Effector memory CD8-positive, alpha-beta T cell (primary cell): ENCODE measurements around the gene GABBR2.

Source experiments
- ATAC-seq: fragments of 150-1000 bp; cut with Tn5 transposase; replicated peaks from 2 replicates; pipeline ENCODE4 v1.10.0; 2021; ENCODE audit warnings: mild to moderate bottlenecking, moderate library complexity
- DNase-seq, 3 experiments: peaks; one replicate each; pipeline ENCODE4 v3.0.0; 2021
- H3K27ac Mint-ChIP-seq, 2 donors: one replicate each; pipeline ENCODE4 v1.8.0; 2022; ENCODE audit warnings: mild to moderate bottlenecking in 2 of 2, mixed read lengths in 2 of 2, moderate library complexity in 2 of 2
- H3K27me3 Mint-ChIP-seq, 2 donors: one replicate each; pipeline ENCODE4 v1.8.0; 2022; ENCODE audit warnings: mixed read lengths in 2 of 2
- H3K36me3 Mint-ChIP-seq: one replicate; pipeline ENCODE4 v1.8.0; 2022; ENCODE audit warnings: mild to moderate bottlenecking, moderate library complexity, mixed read lengths; ENCODE audit not compliant: insufficient read depth
- H3K4me1 Mint-ChIP-seq, 2 donors: one replicate each; pipeline ENCODE4 v1.8.0; 2022; ENCODE audit warnings: low read depth in 2 of 2, mixed read lengths in 2 of 2
- H3K4me3 Mint-ChIP-seq, 2 donors: one replicate each; pipeline ENCODE4 v1.8.0; 2022; ENCODE audit warnings: mild to moderate bottlenecking in 2 of 2, mixed read lengths in 2 of 2, moderate library complexity in 2 of 2
- H3K9me3 Mint-ChIP-seq, 2 donors: one replicate each; pipeline ENCODE4 v1.8.0; 2022; ENCODE audit warnings: mixed read lengths in 2 of 2

GABBR2 gene

GRCh38 chr9:98625728-98626127 is 83.0 kb downstream of the GABBR2 start:
- DNase-seq (no peak), ATAC-seq (no peak)
- H3K4me3 Mint-ChIP-seq: no peak overlapping the region
- no peaks in the 10 kb centered on the region for H3K9me3 Mint-ChIP-seq
- peaks cover 46 to 77% of the 10 kb centered on the region in 2 donors for H3K27me3 Mint-ChIP-seq
- no peaks in the 10 kb centered on the region for H3K36me3 Mint-ChIP-seq
- H3K27ac Mint-ChIP-seq: no peak overlapping the region
- H3K4me1 Mint-ChIP-seq: no peaks in the 10 kb centered on the region

- Mint-ChIP-seq H3K9me3 (no peaks in the 10 kb centered on the region), H3K36me3 (no peaks in the 10 kb centered on the region), H3K4me1 (no peaks in the 10 kb centered on the region), H3K27me3 (peaks cover 35 to 60% of the 10 kb centered on the region in 2 donors), H3K4me3 (no peak overlapping the region), H3K27ac (no peak overlapping the region)
- DNase-seq: no peak
- ATAC-seq: no peak
Observed at GRCh38 chr9:98619788-98620187, 88.9 kb downstream of the GABBR2 start.

DNA sequence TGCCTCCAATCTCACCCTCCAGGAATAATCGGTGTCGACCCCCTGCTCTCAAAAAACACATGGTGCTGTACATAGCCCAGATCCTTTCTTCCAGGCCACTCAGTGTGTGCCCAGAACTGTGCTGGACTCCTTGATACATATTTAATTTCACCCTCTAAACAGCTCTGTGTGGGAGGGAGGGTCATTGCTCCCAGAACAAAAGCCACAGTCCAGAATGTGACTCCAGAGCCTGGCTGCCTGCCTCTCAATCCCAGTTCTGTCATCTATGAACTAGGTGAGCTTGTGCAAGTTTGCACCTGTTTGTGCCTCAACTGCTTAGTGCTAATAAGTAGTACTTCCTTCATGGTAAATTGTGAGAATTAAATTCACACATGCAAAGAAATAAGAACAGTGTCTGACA is 93.1 kb downstream of the GABBR2 start:
- Mint-ChIP-seq H3K27ac (no peak overlapping the region), H3K4me3 (no peak overlapping the region), H3K27me3 (peaks cover 21 to 40% of the 10 kb centered on the region in 2 donors), H3K36me3 (no peaks in the 10 kb centered on the region), H3K9me3 (no peaks in the 10 kb centered on the region), H3K4me1 (no peaks in the 10 kb centered on the region)
- no peak for DNase-seq
- ATAC-seq: no peak

- H3K27ac Mint-ChIP-seq: no peak overlapping the region
- H3K9me3 Mint-ChIP-seq: no peaks in the 10 kb centered on the region
- H3K27me3 Mint-ChIP-seq: peaks cover 25 to 40% of the 10 kb centered on the region in 2 donors
- no peak for DNase-seq
- H3K4me3 Mint-ChIP-seq: no peak overlapping the region
- ATAC-seq: no peak
- no peaks in the 10 kb centered on the region for H3K36me3 Mint-ChIP-seq
- no peaks in the 10 kb centered on the region for H3K4me1 Mint-ChIP-seq
Observed at GRCh38 chr9:98614941-98615340, 93.8 kb downstream of the GABBR2 start.

- no peak overlapping the region for H3K27ac Mint-ChIP-seq
- H3K4me3 Mint-ChIP-seq: no peak overlapping the region
- no peak for DNase-seq
- H3K27me3 Mint-ChIP-seq: peaks cover 23 to 44% of the 10 kb centered on the region in 2 donors
- no peaks in the 10 kb centered on the region for H3K4me1 Mint-ChIP-seq
- H3K9me3 Mint-ChIP-seq: no peaks in the 10 kb centered on the region
- no peaks in the 10 kb centered on the region for H3K36me3 Mint-ChIP-seq
- ATAC-seq: no peak
Observed at GRCh38 chr9:98612061-98612752, 96.5 kb downstream of the GABBR2 start.

- ATAC-seq: no peak
- no peak for DNase-seq
- Mint-ChIP-seq H3K4me3 (no peak overlapping the region), H3K4me1 (no peaks in the 10 kb centered on the region), H3K27me3 (peaks cover 18 to 39% of the 10 kb centered on the region in 2 donors), H3K27ac (no peak overlapping the region), H3K9me3 (no peaks in the 10 kb centered on the region), H3K36me3 (no peaks in the 10 kb centered on the region)
Observed at GRCh38 chr9:98611319-98611718, 97.4 kb downstream of the GABBR2 start.

DNA sequence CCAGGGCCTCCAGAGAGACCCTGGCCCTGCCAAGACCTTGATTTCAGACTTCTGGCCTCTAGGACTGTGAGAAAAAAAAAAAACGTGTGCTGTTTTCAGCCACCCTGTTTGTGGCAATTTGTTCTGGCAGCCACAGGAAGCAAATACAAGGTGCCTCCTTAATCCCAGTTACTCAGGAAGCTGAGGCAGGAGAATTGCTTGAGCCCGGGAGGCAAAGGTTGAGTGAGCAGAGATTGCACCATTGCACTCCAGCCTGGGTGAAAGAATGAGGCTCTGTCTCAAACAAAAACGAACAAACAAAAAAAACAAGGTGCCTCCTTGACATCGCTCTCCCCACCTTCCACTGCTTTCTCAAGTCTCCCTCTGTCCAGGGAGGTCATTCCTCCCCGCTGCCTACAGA is 98.0 kb downstream of the GABBR2 start:
- Mint-ChIP-seq H3K27ac (no peak overlapping the region), H3K27me3 (peaks cover 18 to 36% of the 10 kb centered on the region in 2 donors), H3K4me3 (no peak overlapping the region), H3K36me3 (no peaks in the 10 kb centered on the region), H3K9me3 (no peaks in the 10 kb centered on the region), H3K4me1 (no peaks in the 10 kb centered on the region)
- ATAC-seq (no peak), DNase-seq (no peak)

DNA sequence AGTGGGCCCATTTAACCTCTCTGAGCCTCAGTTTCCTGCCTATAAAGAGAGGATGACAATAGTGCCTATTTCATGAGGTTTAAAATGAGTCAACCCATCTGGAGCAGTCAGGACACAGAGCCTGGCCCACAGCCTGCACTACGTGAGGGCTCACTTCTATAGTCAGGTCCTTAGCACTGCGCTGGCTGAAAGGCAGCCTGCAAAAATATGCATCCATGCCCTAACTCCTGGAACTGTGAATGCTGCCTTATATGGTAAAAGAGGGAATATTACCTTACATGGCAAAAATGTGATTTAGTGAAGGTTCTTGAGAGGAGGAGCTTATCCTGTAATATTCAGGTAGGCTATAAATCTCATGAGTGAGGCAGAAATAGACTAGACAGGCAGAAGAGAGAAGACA is 98.5 kb downstream of the GABBR2 start:
- H3K27ac Mint-ChIP-seq: no peak overlapping the region
- H3K4me1 Mint-ChIP-seq: no peaks in the 10 kb centered on the region
- H3K9me3 Mint-ChIP-seq: no peaks in the 10 kb centered on the region
- ATAC-seq: no peak
- H3K4me3 Mint-ChIP-seq: no peak overlapping the region
- no peak for DNase-seq
- H3K36me3 Mint-ChIP-seq: no peaks in the 10 kb centered on the region
- peaks cover 18 to 31% of the 10 kb centered on the region in 2 donors for H3K27me3 Mint-ChIP-seq

DNA sequence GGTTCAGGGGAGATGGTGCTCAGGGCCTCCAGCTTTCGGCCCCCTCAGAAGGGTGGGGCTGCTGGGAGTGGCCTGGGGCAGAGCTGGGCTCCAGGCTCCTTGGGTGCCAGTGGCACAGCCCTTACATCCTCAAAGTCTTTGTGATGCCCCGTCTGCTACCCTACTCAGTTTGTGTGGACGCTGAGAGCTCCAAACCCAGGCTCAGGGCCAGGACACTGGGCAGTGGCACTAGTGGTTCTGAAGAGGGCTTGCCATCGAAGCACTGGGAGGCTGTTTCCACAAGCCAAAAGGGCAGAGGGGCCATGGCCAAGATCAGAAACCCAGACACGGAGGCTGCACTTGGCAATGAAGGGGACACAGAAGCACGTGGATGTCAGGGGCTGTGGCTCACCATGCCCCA is 99.1 kb downstream of the GABBR2 start:
- no peak overlapping the region for H3K27ac Mint-ChIP-seq
- ATAC-seq (no peak), DNase-seq (no peak)
- no peaks in the 10 kb centered on the region for H3K4me1 Mint-ChIP-seq
- no peak overlapping the region for H3K4me3 Mint-ChIP-seq
- peaks cover 18 to 27% of the 10 kb centered on the region in 2 donors for H3K27me3 Mint-ChIP-seq
- H3K36me3 Mint-ChIP-seq: no peaks in the 10 kb centered on the region
- no peaks in the 10 kb centered on the region for H3K9me3 Mint-ChIP-seq

DNA sequence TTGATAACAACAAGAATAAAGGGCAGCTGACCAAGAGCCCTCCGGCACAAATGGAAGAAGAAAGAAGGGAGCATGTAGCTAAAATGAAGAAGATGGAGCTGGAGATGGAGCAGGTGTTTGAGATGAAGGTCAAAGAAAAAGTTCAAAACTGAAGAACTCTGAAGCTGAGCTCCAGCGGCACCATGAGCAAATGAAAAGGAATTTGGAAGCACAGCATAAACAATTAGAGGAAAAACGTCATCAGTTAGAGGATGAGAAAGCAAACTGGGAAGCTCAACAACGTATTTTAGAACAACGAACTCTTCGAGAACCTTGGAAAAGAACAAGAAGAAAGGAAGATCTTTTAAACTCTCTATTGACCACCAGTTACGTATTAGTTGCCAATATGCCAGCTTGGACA is 100.9 kb downstream of the GABBR2 start:
- ATAC-seq: no peak
- DNase-seq: no peak
- Mint-ChIP-seq H3K9me3 (no peaks in the 10 kb centered on the region), H3K36me3 (no peaks in the 10 kb centered on the region), H3K4me3 (no peak overlapping the region), H3K4me1 (no peaks in the 10 kb centered on the region), H3K27ac (no peak overlapping the region), H3K27me3 (peaks cover 18 to 27% of the 10 kb centered on the region in 2 donors)

DNA sequence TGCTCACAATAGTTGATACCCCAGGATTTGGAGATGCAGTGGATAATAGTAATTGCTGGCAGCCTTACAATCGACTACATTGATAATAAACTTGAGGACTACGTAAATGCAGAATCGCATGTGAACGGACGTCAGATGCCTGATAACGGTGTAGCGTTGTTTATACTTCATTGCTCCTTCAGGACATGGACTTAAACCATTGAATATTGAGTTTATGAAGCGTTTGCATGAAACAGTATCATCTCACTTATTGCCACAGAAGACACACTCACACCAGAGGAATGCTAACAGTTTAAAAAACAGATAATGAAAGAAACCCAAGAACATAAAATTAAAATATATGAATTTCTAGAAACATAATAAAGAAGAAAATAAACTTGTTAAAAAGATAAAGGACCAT is 101.6 kb downstream of the GABBR2 start:
- no peak overlapping the region for H3K27ac Mint-ChIP-seq
- H3K4me3 Mint-ChIP-seq: no peak overlapping the region
- peaks cover 18 to 33% of the 10 kb centered on the region in 2 donors for H3K27me3 Mint-ChIP-seq
- no peaks in the 10 kb centered on the region for H3K4me1 Mint-ChIP-seq
- no peaks in the 10 kb centered on the region for H3K36me3 Mint-ChIP-seq
- DNase-seq (no peak), ATAC-seq (no peak)
- no peaks in the 10 kb centered on the region for H3K9me3 Mint-ChIP-seq

- Mint-ChIP-seq H3K9me3 (no peaks in the 10 kb centered on the region), H3K4me3 (no peak overlapping the region), H3K27me3 (peaks cover 18 to 37% of the 10 kb centered on the region in 2 donors), H3K4me1 (no peaks in the 10 kb centered on the region), H3K27ac (no peak overlapping the region), H3K36me3 (no peaks in the 10 kb centered on the region)
- ATAC-seq (no peak), DNase-seq (no peak)
Observed at GRCh38 chr9:98606730-98607129, 102.0 kb downstream of the GABBR2 start.

DNA sequence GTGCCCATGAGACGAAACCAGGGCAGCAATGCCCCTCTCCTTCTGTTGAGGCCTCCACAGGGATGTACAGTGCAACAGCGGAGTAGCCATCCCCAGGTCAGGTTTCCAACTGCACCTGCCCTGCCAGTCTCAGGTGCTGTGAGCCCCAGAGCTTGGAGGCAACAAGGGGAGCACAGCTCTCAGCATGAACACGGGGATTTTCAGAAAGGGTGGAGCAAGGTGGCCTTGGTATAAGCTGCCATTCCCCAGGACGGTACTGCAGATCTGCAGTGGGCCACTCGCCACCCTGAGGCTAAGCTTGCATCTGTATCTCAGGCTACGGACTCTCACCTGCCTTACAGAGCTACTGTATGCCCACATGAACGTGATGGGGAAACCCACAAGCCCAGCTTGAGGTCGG is 103.6 kb downstream of the GABBR2 start:
- Mint-ChIP-seq H3K4me1 (no peaks in the 10 kb centered on the region), H3K36me3 (no peaks in the 10 kb centered on the region), H3K9me3 (no peaks in the 10 kb centered on the region), H3K27me3 (peaks cover 7 to 37% of the 10 kb centered on the region in 2 donors), H3K4me3 (no peak overlapping the region), H3K27ac (no peak overlapping the region)
- DNase-seq (no peak), ATAC-seq (no peak)

GRCh38 chr9:98603821-98604383 is 104.8 kb downstream of the GABBR2 start:
- ATAC-seq (no peak), DNase-seq (no peak)
- Mint-ChIP-seq H3K36me3 (no peaks in the 10 kb centered on the region), H3K4me1 (no peaks in the 10 kb centered on the region), H3K9me3 (no peaks in the 10 kb centered on the region), H3K27ac (no peak overlapping the region), H3K27me3 (peaks cover 14 to 37% of the 10 kb centered on the region in 2 donors), H3K4me3 (no peak overlapping the region)
